CD4-positive, alpha-beta T cell treated with Interleukin-4 for 1 hour (primary cell): ENCODE data around the gene GABRP.
"Not testable (repeated sequence)": the region's sequence is repeated elsewhere in the genome, so short reads cannot be mapped to it uniquely, and the experiment has no call there.

Experiments used
- DNase-seq, 2 donors: peaks; one replicate each; pipeline ENCODE4 v3.0.0-alpha.2; 2020 to 2022

The GABRP gene

GRCh38 chr5:170755679-170756456 is 27.7 kb upstream of the GABRP start:
- no peak for DNase-seq

GRCh38 chr5:170756691-170757090 is 26.8 kb upstream of the GABRP start:
- no peak for DNase-seq

GRCh38 chr5:170757182-170757601 is 26.3 kb upstream of the GABRP start:
- DNase-seq, result no peak

GRCh38 chr5:170757669-170758068 is 25.9 kb upstream of the GABRP start:
- DNase-seq, result no peak

GRCh38 chr5:170758481-170758880 is 25.0 kb upstream of the GABRP start:
- DNase-seq, result no peak

GRCh38 chr5:170760113-170760512 is 23.4 kb upstream of the GABRP start:
- DNase-seq, result no peak

- DNase-seq, result no peak
Measured at GRCh38 chr5:170761048-170761707, 22.3 kb upstream of the GABRP start.

GRCh38 chr5:170761708-170762066 is 21.8 kb upstream of the GABRP start:
- DNase-seq, result no peak

GRCh38 chr5:170762298-170762697 is 21.2 kb upstream of the GABRP start:
- not testable (repeated sequence) for DNase-seq

- DNase-seq, result not testable (repeated sequence)
Measured at GRCh38 chr5:170765868-170766267, 17.7 kb upstream of the GABRP start.

- DNase-seq, result no peak
Measured at GRCh38 chr5:170769246-170769645, 14.3 kb upstream of the GABRP start.

- no peak for DNase-seq
Measured at GRCh38 chr5:170769898-170770416, 13.6 kb upstream of the GABRP start.

GRCh38 chr5:170771496-170771895 is 12.0 kb upstream of the GABRP start:
- DNase-seq, result no peak

- DNase-seq, result no peak
Measured at GRCh38 chr5:170773024-170773985, 10.2 kb upstream of the GABRP start.

GRCh38 chr5:170774831-170775230 is 8.7 kb upstream of the GABRP start:
- DNase-seq, result no peak

- DNase-seq, result no peak
Measured at GRCh38 chr5:170781946-170782345, 1.6 kb upstream of the GABRP start.

GRCh38 chr5:170782438-170782837 is 1.1 kb upstream of the GABRP start:
- DNase-seq, result no peak

- DNase-seq, result no peak
Measured at GRCh38 chr5:170785416-170785815, 1.9 kb downstream of the GABRP start.

GRCh38 chr5:170787216-170787615 is 3.7 kb downstream of the GABRP start:
- no peak for DNase-seq

- DNase-seq, result no peak
Measured at GRCh38 chr5:170788626-170789304, 5.2 kb downstream of the GABRP start.

- DNase-seq, result no peak
Measured at GRCh38 chr5:170791325-170791954, 7.9 kb downstream of the GABRP start.

GRCh38 chr5:170792878-170793277 is 9.4 kb downstream of the GABRP start:
- no peak for DNase-seq
